ENCODE data around the gene BAZ2A. TPM values are rescaled to one million over a fixed set of nuclear protein-coding genes. Genes with fewer than 3 reads are reported as not detected.

Gene BAZ2A
- polyA plus RNA-seq, 3 donors: 8.9 to 86.0 (median 21.1) TPM

DNA sequence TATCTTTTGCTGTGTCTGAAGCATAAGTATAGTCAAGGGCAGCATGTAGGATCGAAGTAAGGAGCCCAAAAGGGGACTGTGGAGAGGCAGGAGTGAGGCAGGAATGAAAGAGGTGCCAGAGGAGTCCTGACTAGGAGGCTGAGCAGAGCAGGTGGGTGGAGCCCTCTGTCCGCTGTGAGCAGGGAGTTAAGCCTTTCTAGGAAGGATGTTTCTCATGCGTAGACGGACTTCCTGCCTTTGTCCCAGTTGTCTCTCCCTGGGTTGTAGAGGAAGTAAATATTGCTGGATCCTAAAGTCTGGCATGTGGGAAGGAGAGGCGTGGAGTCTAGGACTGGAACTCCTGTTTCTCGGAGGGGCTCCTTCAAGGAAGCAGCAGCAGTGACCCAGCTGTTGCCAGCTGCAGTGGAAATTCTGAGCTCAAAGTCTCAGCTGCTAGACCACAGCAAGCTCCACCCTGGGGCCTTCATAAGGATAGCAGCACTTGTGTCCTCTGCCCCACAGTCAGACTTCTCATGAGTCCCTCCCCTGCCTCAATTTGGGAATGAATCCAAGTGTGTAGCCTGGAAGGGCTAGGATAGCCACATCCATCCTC, 64.5 kb downstream of the BAZ2A start:
- TF ChIP-seq, protein P1, sequence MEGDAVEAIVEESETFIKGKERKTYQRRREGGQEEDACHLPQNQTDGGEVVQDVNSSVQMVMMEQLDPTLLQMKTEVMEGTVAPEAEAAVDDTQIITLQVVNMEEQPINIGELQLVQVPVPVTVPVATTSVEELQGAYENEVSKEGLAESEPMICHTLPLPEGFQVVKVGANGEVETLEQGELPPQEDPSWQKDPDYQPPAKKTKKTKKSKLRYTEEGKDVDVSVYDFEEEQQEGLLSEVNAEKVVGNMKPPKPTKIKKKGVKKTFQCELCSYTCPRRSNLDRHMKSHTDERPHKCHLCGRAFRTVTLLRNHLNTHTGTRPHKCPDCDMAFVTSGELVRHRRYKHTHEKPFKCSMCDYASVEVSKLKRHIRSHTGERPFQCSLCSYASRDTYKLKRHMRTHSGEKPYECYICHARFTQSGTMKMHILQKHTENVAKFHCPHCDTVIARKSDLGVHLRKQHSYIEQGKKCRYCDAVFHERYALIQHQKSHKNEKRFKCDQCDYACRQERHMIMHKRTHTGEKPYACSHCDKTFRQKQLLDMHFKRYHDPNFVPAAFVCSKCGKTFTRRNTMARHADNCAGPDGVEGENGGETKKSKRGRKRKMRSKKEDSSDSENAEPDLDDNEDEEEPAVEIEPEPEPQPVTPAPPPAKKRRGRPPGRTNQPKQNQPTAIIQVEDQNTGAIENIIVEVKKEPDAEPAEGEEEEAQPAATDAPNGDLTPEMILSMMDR (IDR thresholded peaks at IDR 0.05): no peak
- H3K27ac ChIP-seq (ENCODE audit: low read depth in 1 of 2, low read length in 2 of 2): peak overlapping the region in 1 of 2 donors; percentile 35
- peaks cover 54 to 56% of the 10 kb centered on the region in 2 donors for H3K4me1 ChIP-seq (ENCODE audit: control insufficient read depth in 1 of 2, insufficient read depth in 2 of 2, low read length in 2 of 2)
- Mint-ChIP-seq H3K36me3 (peaks cover 21 to 22% of the 10 kb centered on the region in 2 donors), H3K27ac (peak overlapping the region; percentile 18 to 82 (median 70)), H3K27me3 (ENCODE audit: low read depth in 3 of 3) (peaks cover 0 to 1% (median 0%) of the 10 kb centered on the region in 3 donors), H3K9me3 (no peaks in the 10 kb centered on the region), H3K4me1 (peaks cover 55% of the 10 kb centered on the region), H3K4me3 (peak overlapping the region; percentile 58 to 84)
- peak in 1 of 3 donors; percentile 16 for DNase-seq
- peaks cover 9 to 12% of the 10 kb centered on the region in 2 donors for H3K36me3 ChIP-seq (replicated peaks in 1 of 2; ENCODE audit: control insufficient read depth in 1 of 2, insufficient read depth in 2 of 2, low read length in 2 of 2)
- H3K27me3 ChIP-seq (ENCODE audit: control insufficient read depth in 2 of 2, insufficient read depth in 2 of 2, low read length in 2 of 2): no peaks in the 10 kb centered on the region
- H3K9ac ChIP-seq (ENCODE audit: insufficient read depth, low read length, poor library complexity, severe bottlenecking): peak overlapping the region; percentile 27
- peak overlapping the region; percentile 53 for H3K4me2 ChIP-seq (replicated peaks; ENCODE audit: extremely low read depth, low read length, poor library complexity, severe bottlenecking)
- H3K9me3 ChIP-seq (replicated peaks in 1 of 2; ENCODE audit: control insufficient read depth in 1 of 2, insufficient read depth in 1 of 2, low read length in 2 of 2): no peaks in the 10 kb centered on the region
- no peaks in the 10 kb centered on the region for H4K20me1 ChIP-seq (ENCODE audit: insufficient read depth, low read length)
- H2AFZ ChIP-seq (ENCODE audit: insufficient read depth, low read depth, low read length, poor library complexity, severe bottlenecking): peak overlapping the region; percentile 52
- peak overlapping the region in 1 of 3 experiments; percentile 40 for H3K4me3 ChIP-seq (replicated peaks in 1 of 3; ENCODE audit: low read depth in 2 of 3, low read length in 3 of 3)
- no peaks in the 10 kb centered on the region for H3K79me2 ChIP-seq (ENCODE audit: insufficient read depth, low read length)
- 1% methylated on average over 6 of the region's 6 CpGs for WGBS (ENCODE audit: insufficient coverage)
- intact Hi-C loops (cut with micrococcal nuclease): loop anchor here in 1 of 2 donors (5.0 kb wide), 1 partner anchor 43 kb away; the partner anchor contains the start of gene RBMS2

DNA sequence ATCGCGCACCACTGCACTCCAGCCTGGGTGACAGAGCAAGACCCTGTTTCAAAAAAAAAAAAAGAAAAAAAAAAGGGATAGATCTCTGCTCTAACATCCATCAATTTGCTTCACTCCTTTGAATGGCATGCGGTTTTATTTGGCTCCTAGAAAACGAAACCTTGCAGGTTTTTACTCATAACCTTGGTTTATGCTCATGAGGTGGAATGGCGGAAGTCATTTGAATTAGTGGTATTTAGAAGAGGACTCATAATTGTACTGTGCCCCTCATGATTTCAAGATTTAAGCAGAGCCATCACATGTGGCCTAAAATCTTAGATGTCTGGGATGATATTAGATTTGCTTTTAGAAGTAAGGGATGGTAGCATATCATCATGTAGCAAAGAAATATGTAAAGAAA, 79.1 kb downstream of the BAZ2A start:
- H3K9me3 ChIP-seq (replicated peaks in 1 of 2; ENCODE audit: control insufficient read depth in 1 of 2, insufficient read depth in 1 of 2, low read length in 2 of 2): no peaks in the 10 kb centered on the region
- H3K27ac ChIP-seq (ENCODE audit: low read depth in 1 of 2, low read length in 2 of 2): no peak overlapping the region
- Mint-ChIP-seq H3K9me3 (no peaks in the 10 kb centered on the region), H3K4me1 (peaks cover 3% of the 10 kb centered on the region), H3K27me3 (ENCODE audit: low read depth in 3 of 3) (peaks cover 0 to 3% (median 2%) of the 10 kb centered on the region in 3 donors), H3K36me3 (peaks cover 3 to 6% of the 10 kb centered on the region in 2 donors), H3K27ac (no peak overlapping the region), H3K4me3 (no peak overlapping the region)
- no peak overlapping the region for H3K9ac ChIP-seq (ENCODE audit: insufficient read depth, low read length, poor library complexity, severe bottlenecking)
- H4K20me1 ChIP-seq (ENCODE audit: insufficient read depth, low read length): no peaks in the 10 kb centered on the region
- WGBS (ENCODE audit: insufficient coverage): 100% methylated on average over 2 of the region's 5 CpGs
- no peaks in the 10 kb centered on the region for H3K79me2 ChIP-seq (ENCODE audit: insufficient read depth, low read length)
- intact Hi-C loops (cut with micrococcal nuclease): no loop called here
- H3K4me2 ChIP-seq (replicated peaks; ENCODE audit: extremely low read depth, low read length, poor library complexity, severe bottlenecking): no peak overlapping the region
- DNase-seq: no peak
- no peak overlapping the region for H2AFZ ChIP-seq (ENCODE audit: insufficient read depth, low read depth, low read length, poor library complexity, severe bottlenecking)
- no peak overlapping the region for H3K4me3 ChIP-seq (replicated peaks in 1 of 3; ENCODE audit: low read depth in 2 of 3, low read length in 3 of 3)
- no peaks in the 10 kb centered on the region for H3K4me1 ChIP-seq (ENCODE audit: control insufficient read depth in 1 of 2, insufficient read depth in 2 of 2, low read length in 2 of 2)
- H3K36me3 ChIP-seq (replicated peaks in 1 of 2; ENCODE audit: control insufficient read depth in 1 of 2, insufficient read depth in 2 of 2, low read length in 2 of 2): no peaks in the 10 kb centered on the region
- H3K27me3 ChIP-seq (ENCODE audit: control insufficient read depth in 2 of 2, insufficient read depth in 2 of 2, low read length in 2 of 2): no peaks in the 10 kb centered on the region
- TF ChIP-seq, protein P1 (IDR thresholded peaks at IDR 0.05): no peak

Data from CD14-positive monocyte (primary cell).